H1 (cell line): ENCODE data around the gene WDR45B. TPM values are rescaled to one million over a fixed set of nuclear protein-coding genes. Genes with fewer than 3 reads are reported as not detected.

Experiments used
- CTCF ChIA-PET: fragments of 300-600 bp; sonication (Branson Sonifier 250); formaldehyde crosslinking; loops from one replicate; lab custom pipeline; 2021; ENCODE audit not compliant: partially characterized antibody; lab: Charles Lee
- POLR2A ChIA-PET: fragments of 300-600 bp; sonication (Branson Sonifier 250); formaldehyde crosslinking; loops from one replicate; lab custom pipeline; 2021; ENCODE audit warnings: inconsistent platforms; ENCODE audit not compliant: partially characterized antibody; lab: Charles Lee
- DNase-seq, 2 experiments: peaks; one replicate each; pipeline versions ENCODE4 v3.0.0 to v3.0.0-alpha.2; 2010 to 2022; ENCODE audit warnings: low spot score in 2 of 2, low read depth in 1 of 2, mixed read lengths in 1 of 2
- FAIRE-seq: peaks from 2 replicates; lab custom pipeline; 2011; peaks lifted over from hg19 to GRCh38; lab: Jason Lieb, UNC
- H2AFZ ChIP-seq: 2 replicates; pipeline ENCODE4 v1.8.1; 2012; ENCODE audit warnings: low read length, inconsistent platforms
- H2AK5ac ChIP-seq: 2 replicates; pipeline ENCODE4 v1.6.1; 2013; ENCODE audit warnings: low read depth, low read length
- H2BK120ac ChIP-seq: replicated peaks from 2 replicates; pipeline ENCODE3; 2013; ENCODE audit warnings: low read depth, low read length, inconsistent platforms
- H2BK12ac ChIP-seq: 2 replicates; pipeline ENCODE4 v1.6.1; 2013; ENCODE audit warnings: low read depth, low read length
- H2BK15ac ChIP-seq: 2 replicates; pipeline ENCODE4 v1.6.1; 2013; ENCODE audit warnings: low read length
- H2BK20ac ChIP-seq: 2 replicates; pipeline ENCODE4 v1.6.1; 2013; ENCODE audit warnings: low read length
- H2BK5ac ChIP-seq: 2 replicates; pipeline ENCODE4 v1.6.1; 2013; ENCODE audit warnings: low read depth, low read length
- H3K14ac ChIP-seq: 2 replicates; pipeline ENCODE4 v1.6.1; 2013; ENCODE audit warnings: inconsistent platforms; ENCODE audit not compliant: insufficient read length
- H3K18ac ChIP-seq: 2 replicates; pipeline ENCODE4 v1.6.1; 2013; ENCODE audit warnings: low read length; ENCODE audit errors: extremely low read depth
- H3K23ac ChIP-seq: 2 replicates; pipeline ENCODE4 v1.6.1; 2013; ENCODE audit warnings: inconsistent platforms; ENCODE audit not compliant: insufficient read length
- H3K23me2 ChIP-seq: 2 replicates; pipeline ENCODE4 v1.6.1; 2013; ENCODE audit warnings: low read depth, low read length
- H3K27ac ChIP-seq: 2 replicates; pipeline ENCODE4 v1.6.1; 2011; ENCODE audit warnings: low read depth, low read length, inconsistent platforms
- H3K27me3 ChIP-seq, 4 experiments: replicated peaks in 1 of 4; 1 replicate in 1 of 4; 2 replicates in 3 of 4; pipeline versions ENCODE4 v1.6.1 to v1.8.1; 2011 to 2013; ENCODE audit warnings: low read length in 3 of 4, mild to moderate bottlenecking in 3 of 4, inconsistent platforms in 2 of 4, mixed read lengths in 2 of 4, moderate library complexity in 1 of 4; ENCODE audit not compliant: control insufficient read depth in 3 of 4, insufficient read depth in 3 of 4; ENCODE audit errors: extremely low read depth in 1 of 4
- H3K36me3 ChIP-seq, 4 experiments: 2 replicates each; pipeline versions ENCODE4 v1.6.1 to v1.8.1; 2011 to 2013; ENCODE audit warnings: mild to moderate bottlenecking in 4 of 4, low read length in 3 of 4, moderate library complexity in 2 of 4, control low read depth in 1 of 4, inconsistent platforms in 1 of 4; ENCODE audit not compliant: insufficient read depth in 4 of 4, control insufficient read depth in 2 of 4
- H3K4ac ChIP-seq: replicated peaks from 2 replicates; pipeline ENCODE3; 2013; ENCODE audit warnings: low read length, low read depth, mixed read lengths, inconsistent platforms; ENCODE audit not compliant: insufficient read length
- H3K4me1 ChIP-seq, 4 experiments: replicated peaks in 1 of 4; 1 replicate in 1 of 4; 2 replicates in 3 of 4; pipeline versions ENCODE4 v1.6.1 to v1.8.1; 2011 to 2013; ENCODE audit warnings: low read length in 3 of 4, inconsistent platforms in 2 of 4, mixed read lengths in 1 of 4; ENCODE audit not compliant: insufficient read depth in 4 of 4, control insufficient read depth in 3 of 4
- H3K4me2 ChIP-seq, 2 experiments: 2 replicates each; pipeline versions ENCODE4 v1.6.1 to v1.8.1; 2011 to 2013; ENCODE audit warnings: low read depth in 2 of 2, low read length in 2 of 2, control low read depth in 1 of 2, inconsistent platforms in 1 of 2, mild to moderate bottlenecking in 1 of 2; ENCODE audit not compliant: insufficient read depth in 1 of 2
- H3K4me3 ChIP-seq, 4 experiments: fragments of 200-600, 300-600 bp in 1 of 4; sonication (generic), shearing (Covaris generic), sonication (Bioruptor Twin) in 1 of 4; 2 replicates each; pipeline versions ENCODE4 v1.5.1 to v1.8.1; 2011 to 2016; ENCODE audit warnings: low read length in 4 of 4, low read depth in 3 of 4, control low read depth in 2 of 4, inconsistent platforms in 2 of 4, mild to moderate bottlenecking in 2 of 4, mixed read lengths in 1 of 4, moderate library complexity in 1 of 4; ENCODE audit not compliant: insufficient read depth in 2 of 4; ENCODE audit errors: extremely low read depth in 1 of 4
- H3K56ac ChIP-seq: replicated peaks from 2 replicates; pipeline ENCODE3; 2013; ENCODE audit warnings: low read depth, mild to moderate bottlenecking, mixed read lengths, low read length, inconsistent platforms; ENCODE audit not compliant: insufficient read length
- H3K79me1 ChIP-seq: 2 replicates; pipeline ENCODE4 v1.6.1; 2013; ENCODE audit warnings: low read depth, low read length, control low read depth
- H3K79me2 ChIP-seq, 2 experiments: 2 replicates each; pipeline versions ENCODE4 v1.6.1 to v1.8.1; 2012 to 2013; ENCODE audit warnings: low read length in 2 of 2, mild to moderate bottlenecking in 2 of 2, inconsistent platforms in 1 of 2; ENCODE audit not compliant: insufficient read depth in 2 of 2, control insufficient read depth in 1 of 2
- H3K9ac ChIP-seq, 4 experiments: replicated peaks in 1 of 4; 1 replicate in 1 of 4; 2 replicates in 3 of 4; pipeline versions ENCODE4 v1.6.1 to v1.8.1; 2011 to 2013; ENCODE audit warnings: low read depth in 3 of 4, low read length in 3 of 4, control low read depth in 2 of 4, mild to moderate bottlenecking in 2 of 4, moderate library complexity in 2 of 4, inconsistent platforms in 1 of 4; ENCODE audit errors: extremely low read depth in 1 of 4
- H3K9me3 ChIP-seq, 2 experiments: 2 replicates each; pipeline versions ENCODE4 v1.6.1 to v1.8.1; 2012 to 2013; ENCODE audit warnings: mild to moderate bottlenecking in 2 of 2, moderate library complexity in 2 of 2, control low read depth in 1 of 2, inconsistent platforms in 1 of 2, low read depth in 1 of 2, low read length in 1 of 2, mixed read lengths in 1 of 2; ENCODE audit not compliant: insufficient read depth in 2 of 2
- H4K20me1 ChIP-seq, 2 experiments: replicated peaks in 1 of 2; 2 replicates each; pipeline versions ENCODE3 to v1.8.1; 2011 to 2013; ENCODE audit warnings: inconsistent platforms in 2 of 2, low read length in 2 of 2, mild to moderate bottlenecking in 1 of 2; ENCODE audit not compliant: insufficient read depth in 2 of 2, control insufficient read depth in 1 of 2
- H4K5ac ChIP-seq: 2 replicates; pipeline ENCODE4 v1.6.1; 2013; ENCODE audit warnings: low read length, low read depth, mixed read lengths, inconsistent platforms; ENCODE audit not compliant: insufficient read length
- H4K8ac ChIP-seq: 2 replicates; pipeline ENCODE4 v1.8.0; 2013; ENCODE audit warnings: mild to moderate bottlenecking, moderate library complexity, low read length, inconsistent platforms; ENCODE audit not compliant: insufficient read depth; ENCODE audit errors: extremely low read depth
- H4K91ac ChIP-seq: replicated peaks from 2 replicates; pipeline ENCODE3; 2013; ENCODE audit warnings: low read length, mixed read lengths, inconsistent platforms; ENCODE audit not compliant: insufficient read length
- CEBPB ChIP-seq: IDR thresholded peaks from 2 replicates; pipeline ENCODE4 v1.6.1; 2012; ENCODE audit warnings: low read depth, low read length
- GABPA ChIP-seq: IDR thresholded peaks from 2 replicates; pipeline ENCODE4 v1.6.1; 2011; ENCODE audit warnings: mild to moderate bottlenecking, low read length, moderate library complexity, borderline replicate concordance; ENCODE audit not compliant: insufficient read depth
- SAP30 ChIP-seq: fragments of 300-600 bp; sonication (generic); IDR thresholded peaks from 2 replicates; pipeline ENCODE4 v1.7.1; 2012; ENCODE audit warnings: low read length, moderate library complexity, mild to moderate bottlenecking, inconsistent platforms; ENCODE audit not compliant: insufficient read depth, insufficient replicate concordance
- SIX5 ChIP-seq: IDR thresholded peaks from 2 replicates; pipeline ENCODE4 v1.6.1; 2011; ENCODE audit warnings: mild to moderate bottlenecking, low read depth, low read length
- SRF ChIP-seq: IDR thresholded peaks from 2 replicates; pipeline ENCODE4 v1.6.1; 2011; ENCODE audit warnings: mild to moderate bottlenecking, low read depth, low read length, moderate library complexity
- ZNF274 ChIP-seq: IDR thresholded peaks from 2 replicates; pipeline ENCODE4 v1.7.0; 2012; ENCODE audit warnings: low read length, borderline replicate concordance; ENCODE audit errors: extremely low read depth
- WGBS, 2 experiments: shearing (Covaris generic) in 1 of 2; methylation state at CpG; one replicate each; pipeline versions ENCODE4 v1.1.6 to v1.1.7; 2013 to 2015; ENCODE audit warnings: low lambda C conversion rate in 2 of 2, mixed read lengths in 2 of 2, inconsistent platforms in 1 of 2, low coverage in 1 of 2, missing lambda C conversion rate in 1 of 2; ENCODE audit not compliant: insufficient replicate concordance in 2 of 2, insufficient coverage in 1 of 2, insufficient read length in 1 of 2; ENCODE audit errors: extremely low coverage in 1 of 2, missing lambda C conversion rate in 1 of 2; 5-methylcytosine and 5-hydroxymethylcytosine counted together
- polyA plus RNA-seq, 7 experiments: library from polyadenylated mRNA; depleted of rRNA in 3 of 7; stranded (reverse) in 5 of 7; unstranded in 2 of 7; fragments of >200 nt in 5 of 7; fragments of 200-250 nt in 2 of 7; gene quantifications; 1 replicate in 5 of 7; 2 replicates in 1 of 7; 4 replicates in 1 of 7; pipeline versions ENCODE4 v1.2.1 to v1.2.3, GENCODE V29; 2011 to 2013; ENCODE audit warnings: missing spikeins in 2 of 7, mixed read lengths in 2 of 7
- total RNA-seq: library from RNA; stranded (reverse); fragmentation: NEBNext Ultra II Directional; extraction: Animal tissue kit (Norgen Biotek cat#: 25700); gene quantifications from 2 replicates; pipeline ENCODE4 v1.2.1, GENCODE V29; 2021

The WDR45B gene
- total and polyA plus RNA-seq, 2 of the 8 experiments (the other 6 are each of a cell fraction or from before 2014, with no cell fraction given) = 82.0 to 100 TPM

- Histone ChIP-seq H4K91ac (no peak overlapping the region), H3K27me3 (no peaks in the 10 kb centered on the region; a peak in 1 of 7 replicates), H3K4ac (no peak overlapping the region), H4K8ac (no peak overlapping the region), H3K4me2 (no peak overlapping the region), H3K79me2 (no peaks in the 10 kb centered on the region), H3K36me3 (no peaks in the 10 kb centered on the region), H2BK15ac (no peak overlapping the region), H2BK12ac (no peak overlapping the region), H3K27ac (no peak overlapping the region), H3K23me2 (no peaks in the 10 kb centered on the region), H2BK5ac (no peak overlapping the region), H2AFZ (no peak overlapping the region), H2BK20ac (no peak overlapping the region), H3K9me3 (no peaks in the 10 kb centered on the region), H3K4me1 (no peaks in the 10 kb centered on the region; a peak in 1 of 7 replicates), H3K79me1 (no peaks in the 10 kb centered on the region), H3K14ac (no peak overlapping the region), H4K5ac (no peak overlapping the region), H3K9ac (no peak overlapping the region), H3K56ac (no peak overlapping the region), H3K4me3 (no peak overlapping the region), H4K20me1 (peaks cover 0 to 1% of the 10 kb centered on the region in 2 experiments), H2AK5ac (no peak overlapping the region), H3K18ac (no peak overlapping the region), H3K23ac (no peak overlapping the region), H2BK120ac (no peak overlapping the region)
- WGBS, 2 experiments = 89% methylated on average over 9 of the region's 9 CpGs; no CpG with 5 or more reads in 1 of the 2 experiments
- FAIRE-seq (no peak), DNase-seq (no peak)
- POLR2A ChIA-PET = no interaction called here
- TF ChIP-seq ZNF274 (no peak), CEBPB (no peak), SRF (no peak), SIX5 (no peak), GABPA (no peak), SAP30 (no peak)
- CTCF ChIA-PET = interaction anchor here (0.8 to 3.7 kb wide), 11 partner anchors 9 to 227 kb away, joined by 3 to 21 read pairs (median 4); no protein-coding TSS in a partner anchor
These were observed 39.6 kb upstream of the WDR45B start for GRCh38 chr17:82687871-82688270.
